HepG2 (cell line): ENCODE measurements around the gene PGPEP1. TPM values are rescaled to one million over a fixed set of nuclear protein-coding genes. Genes with fewer than 3 reads are reported as not detected.

Experiments used
- KDM2A ChIP-seq: sonication (generic); formaldehyde crosslinking; IDR thresholded peaks from 2 replicates; pipeline ENCODE4 v1.4.0; 2020; ENCODE audit warnings: low read depth, missing genetic modification reagents, borderline replicate concordance
- KLF12 ChIP-seq: sonication (generic); formaldehyde crosslinking; IDR thresholded peaks from 2 replicates; pipeline ENCODE4 v1.4.0; 2020; ENCODE audit warnings: missing genetic modification reagents, borderline replicate concordance
- RBM22 ChIP-seq: fragments of 200-400 bp; formaldehyde crosslinking; optimal IDR thresholded peaks from 2 replicates; pipeline ENCODE3; 2017; ENCODE audit warnings: mild to moderate bottlenecking, low read length, moderate library complexity
- SOX13 ChIP-seq, 3 experiments: fragments of 450-650 bp in 1 of 3; sonication (generic) in 1 of 3; formaldehyde crosslinking in 1 of 3; IDR thresholded peaks in 2 of 3; conservative IDR thresholded peaks in 1 of 3; 2 replicates each; pipeline versions ENCODE4 v1.5.0 to v1.6.1; 2016 to 2020; ENCODE audit warnings: antibody characterized with exemption in 1 of 3, mild to moderate bottlenecking in 1 of 3, missing compliant biosample characterization in 1 of 3, missing genetic modification reagents in 1 of 3, moderate library complexity in 1 of 3
- SP5 ChIP-seq: IDR thresholded peaks from 2 replicates; pipeline ENCODE4 v1.6.1; 2016; ENCODE audit warnings: low read depth, borderline replicate concordance
- ZNF367 ChIP-seq: sonication (generic); formaldehyde crosslinking; IDR thresholded peaks from 2 replicates; pipeline ENCODE4 v1.4.0; 2020; ENCODE audit warnings: missing genetic modification reagents, borderline replicate concordance
- ZNF468 ChIP-seq: sonication (generic); formaldehyde crosslinking; IDR thresholded peaks from 2 replicates; pipeline ENCODE4 v1.8.0; 2022; ENCODE audit warnings: mild to moderate bottlenecking, moderate library complexity, missing genetic modification reagents
- ZNF605 ChIP-seq: sonication (generic); formaldehyde crosslinking; IDR thresholded peaks from 2 replicates; pipeline ENCODE4 v1.8.0; 2022; ENCODE audit warnings: mild to moderate bottlenecking, missing genetic modification reagents
- polyA plus RNA-seq, 8 experiments: library from polyadenylated mRNA; depleted of rRNA in 3 of 8; stranded (reverse) in 7 of 8; unstranded in 1 of 8; fragments of >200 nt; fragmentation: Illumina TruSeq in 4 of 8; extraction: Trizol in 4 of 8; gene quantifications; 2 replicates each; pipeline versions ENCODE4 v1.2.1 to v1.2.3, GENCODE V29; 2011 to 2016; ENCODE audit warnings: low read depth in 4 of 8, missing spikeins in 1 of 8, mixed read lengths in 1 of 8; ENCODE audit not compliant: insufficient read depth in 1 of 8
- total RNA-seq, 5 experiments: library from RNA; depleted of rRNA; stranded (reverse); fragments of >200 nt; fragmentation: Illumina TruSeq; extraction: Trizol; gene quantifications; 2 replicates each; pipeline ENCODE4 v1.2.3, GENCODE V29; 2016; ENCODE audit warnings: low read depth in 1 of 5
- TF ChIP-seq, protein P1 (sequence below): sonication (generic); formaldehyde crosslinking; IDR thresholded peaks from 2 replicates; pipeline ENCODE4 v1.4.0; 2020; ENCODE audit warnings: missing genetic modification reagents
- TF ChIP-seq, protein P2 (sequence below): sonication (generic); formaldehyde crosslinking; IDR thresholded peaks from 2 replicates; pipeline ENCODE4 v1.8.0; 2022; ENCODE audit warnings: mild to moderate bottlenecking, missing genetic modification reagents, borderline replicate concordance
- TF ChIP-seq, protein P3 (sequence below): sonication (generic); formaldehyde crosslinking; IDR thresholded peaks from 2 replicates; pipeline ENCODE4 v1.9.0; 2021; ENCODE audit warnings: missing genetic modification reagents, borderline replicate concordance
- TF ChIP-seq, protein P4 (sequence below): sonication (generic); formaldehyde crosslinking; IDR thresholded peaks from 2 replicates; pipeline ENCODE4 v1.5.1; 2020; ENCODE audit warnings: mild to moderate bottlenecking, missing genetic modification reagents, moderate library complexity

Gene PGPEP1
- total and polyA plus RNA-seq, 2 of the 13 experiments (the other 11 are each of a cell fraction or from before 2014, with no cell fraction given) = 53.1 to 56.6 TPM

DNA sequence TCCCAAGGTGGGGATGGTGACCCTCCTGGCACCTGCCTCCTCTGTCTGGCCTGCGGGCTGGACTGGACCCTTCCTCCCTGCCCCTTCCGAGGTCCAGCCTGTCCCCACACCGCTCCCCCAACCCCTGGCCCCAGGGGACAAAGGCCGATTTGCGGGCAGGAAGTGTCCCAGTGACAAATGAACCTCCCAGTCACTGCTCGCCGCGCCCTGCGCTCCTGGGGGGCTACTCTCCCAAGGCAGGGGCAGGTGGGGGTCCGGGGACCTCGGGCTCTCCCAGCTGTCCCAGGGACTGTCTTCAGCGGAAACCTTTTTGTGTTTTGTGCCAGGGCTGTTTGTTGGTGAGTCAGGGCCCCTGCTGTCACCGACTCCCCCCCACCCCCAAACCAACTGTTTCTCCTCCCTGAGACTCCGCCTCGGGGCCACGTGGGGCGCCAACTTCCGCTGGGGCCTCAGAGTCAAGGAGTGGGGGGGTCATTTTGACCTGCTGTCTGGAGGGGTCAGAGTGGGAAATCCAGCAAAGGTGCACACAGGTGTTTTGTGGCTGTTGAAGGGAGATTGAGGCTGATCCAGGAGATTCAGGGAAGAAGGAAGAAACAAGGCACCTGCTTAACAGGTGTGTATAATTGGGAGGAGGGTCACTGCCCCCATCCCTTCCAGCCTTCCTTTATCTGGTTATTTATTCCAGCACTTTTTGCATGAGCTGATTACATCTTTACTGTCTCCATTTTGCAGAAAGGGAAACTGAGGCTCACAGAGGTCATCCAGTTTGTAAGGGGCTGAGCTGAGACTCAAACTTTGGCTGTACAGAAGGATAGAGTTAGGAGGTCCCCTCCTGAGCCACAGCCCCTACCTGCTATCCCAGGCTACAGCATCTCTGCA, 831 bp downstream of the PGPEP1 start (continued):
- TF ChIP-seq, protein P1, sequence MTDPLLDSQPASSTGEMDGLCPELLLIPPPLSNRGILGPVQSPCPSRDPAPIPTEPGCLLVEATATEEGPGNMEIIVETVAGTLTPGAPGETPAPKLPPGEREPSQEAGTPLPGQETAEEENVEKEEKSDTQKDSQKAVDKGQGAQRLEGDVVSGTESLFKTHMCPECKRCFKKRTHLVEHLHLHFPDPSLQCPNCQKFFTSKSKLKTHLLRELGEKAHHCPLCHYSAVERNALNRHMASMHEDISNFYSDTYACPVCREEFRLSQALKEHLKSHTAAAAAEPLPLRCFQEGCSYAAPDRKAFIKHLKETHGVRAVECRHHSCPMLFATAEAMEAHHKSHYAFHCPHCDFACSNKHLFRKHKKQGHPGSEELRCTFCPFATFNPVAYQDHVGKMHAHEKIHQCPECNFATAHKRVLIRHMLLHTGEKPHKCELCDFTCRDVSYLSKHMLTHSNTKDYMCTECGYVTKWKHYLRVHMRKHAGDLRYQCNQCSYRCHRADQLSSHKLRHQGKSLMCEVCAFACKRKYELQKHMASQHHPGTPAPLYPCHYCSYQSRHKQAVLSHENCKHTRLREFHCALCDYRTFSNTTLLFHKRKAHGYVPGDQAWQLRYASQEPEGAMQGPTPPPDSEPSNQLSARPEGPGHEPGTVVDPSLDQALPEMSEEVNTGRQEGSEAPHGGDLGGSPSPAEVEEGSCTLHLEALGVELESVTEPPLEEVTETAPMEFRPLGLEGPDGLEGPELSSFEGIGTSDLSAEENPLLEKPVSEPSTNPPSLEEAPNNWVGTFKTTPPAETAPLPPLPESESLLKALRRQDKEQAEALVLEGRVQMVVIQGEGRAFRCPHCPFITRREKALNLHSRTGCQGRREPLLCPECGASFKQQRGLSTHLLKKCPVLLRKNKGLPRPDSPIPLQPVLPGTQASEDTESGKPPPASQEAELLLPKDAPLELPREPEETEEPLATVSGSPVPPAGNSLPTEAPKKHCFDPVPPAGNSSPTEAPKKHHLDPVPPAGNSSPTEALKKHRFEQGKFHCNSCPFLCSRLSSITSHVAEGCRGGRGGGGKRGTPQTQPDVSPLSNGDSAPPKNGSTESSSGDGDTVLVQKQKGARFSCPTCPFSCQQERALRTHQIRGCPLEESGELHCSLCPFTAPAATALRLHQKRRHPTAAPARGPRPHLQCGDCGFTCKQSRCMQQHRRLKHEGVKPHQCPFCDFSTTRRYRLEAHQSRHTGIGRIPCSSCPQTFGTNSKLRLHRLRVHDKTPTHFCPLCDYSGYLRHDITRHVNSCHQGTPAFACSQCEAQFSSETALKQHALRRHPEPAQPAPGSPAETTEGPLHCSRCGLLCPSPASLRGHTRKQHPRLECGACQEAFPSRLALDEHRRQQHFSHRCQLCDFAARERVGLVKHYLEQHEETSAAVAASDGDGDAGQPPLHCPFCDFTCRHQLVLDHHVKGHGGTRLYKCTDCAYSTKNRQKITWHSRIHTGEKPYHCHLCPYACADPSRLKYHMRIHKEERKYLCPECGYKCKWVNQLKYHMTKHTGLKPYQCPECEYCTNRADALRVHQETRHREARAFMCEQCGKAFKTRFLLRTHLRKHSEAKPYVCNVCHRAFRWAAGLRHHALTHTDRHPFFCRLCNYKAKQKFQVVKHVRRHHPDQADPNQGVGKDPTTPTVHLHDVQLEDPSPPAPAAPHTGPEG (CRISPR knock-in tag) = no peak
- TF ChIP-seq, protein P2, sequence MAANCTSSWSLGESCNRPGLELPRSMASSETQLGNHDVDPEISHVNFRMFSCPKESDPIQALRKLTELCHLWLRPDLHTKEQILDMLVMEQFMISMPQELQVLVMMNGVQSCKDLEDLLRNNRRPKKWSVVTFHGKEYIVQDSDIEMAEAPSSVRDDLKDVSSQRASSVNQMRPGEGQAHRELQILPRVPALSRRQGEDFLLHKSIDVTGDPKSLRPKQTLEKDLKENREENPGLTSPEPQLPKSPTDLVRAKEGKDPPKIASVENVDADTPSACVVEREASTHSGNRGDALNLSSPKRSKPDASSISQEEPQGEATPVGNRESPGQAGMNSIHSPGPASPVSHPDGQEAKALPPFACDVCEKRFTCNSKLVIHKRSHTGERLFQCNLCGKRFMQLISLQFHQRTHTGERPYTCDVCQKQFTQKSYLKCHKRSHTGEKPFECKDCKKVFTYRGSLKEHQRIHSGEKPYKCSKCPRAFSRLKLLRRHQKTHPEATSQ (CRISPR knock-in tag) = peak; percentile 51; the same call in 1 of the 2 replicates
- TF ChIP-seq SOX13 (IDR thresholded peaks at IDR 0.05) (no peak), SOX13 (CRISPR knock-in tag; conservative IDR thresholded peaks at IDR 0.05 in 1 of 2, IDR thresholded peaks at IDR 0.05 in 1 of 2) (peak in 1 of 2 experiments; percentile 27; a peak in 1 of 4 replicates), ZNF367 (CRISPR knock-in tag) (no peak), ZNF468 (no peak), RBM22 (no peak), SP5 (CRISPR knock-in tag) (peak; percentile 57; the same call in 1 of the 2 replicates), KLF12 (no peak; the same call in 1 of the 2 replicates), ZNF605 (CRISPR knock-in tag) (no peak), KDM2A (CRISPR knock-in tag) (peak; percentile 72)
- TF ChIP-seq, protein P3, sequence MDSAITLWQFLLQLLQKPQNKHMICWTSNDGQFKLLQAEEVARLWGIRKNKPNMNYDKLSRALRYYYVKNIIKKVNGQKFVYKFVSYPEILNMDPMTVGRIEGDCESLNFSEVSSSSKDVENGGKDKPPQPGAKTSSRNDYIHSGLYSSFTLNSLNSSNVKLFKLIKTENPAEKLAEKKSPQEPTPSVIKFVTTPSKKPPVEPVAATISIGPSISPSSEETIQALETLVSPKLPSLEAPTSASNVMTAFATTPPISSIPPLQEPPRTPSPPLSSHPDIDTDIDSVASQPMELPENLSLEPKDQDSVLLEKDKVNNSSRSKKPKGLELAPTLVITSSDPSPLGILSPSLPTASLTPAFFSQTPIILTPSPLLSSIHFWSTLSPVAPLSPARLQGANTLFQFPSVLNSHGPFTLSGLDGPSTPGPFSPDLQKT (CRISPR knock-in tag) = no peak
- TF ChIP-seq, protein P4, sequence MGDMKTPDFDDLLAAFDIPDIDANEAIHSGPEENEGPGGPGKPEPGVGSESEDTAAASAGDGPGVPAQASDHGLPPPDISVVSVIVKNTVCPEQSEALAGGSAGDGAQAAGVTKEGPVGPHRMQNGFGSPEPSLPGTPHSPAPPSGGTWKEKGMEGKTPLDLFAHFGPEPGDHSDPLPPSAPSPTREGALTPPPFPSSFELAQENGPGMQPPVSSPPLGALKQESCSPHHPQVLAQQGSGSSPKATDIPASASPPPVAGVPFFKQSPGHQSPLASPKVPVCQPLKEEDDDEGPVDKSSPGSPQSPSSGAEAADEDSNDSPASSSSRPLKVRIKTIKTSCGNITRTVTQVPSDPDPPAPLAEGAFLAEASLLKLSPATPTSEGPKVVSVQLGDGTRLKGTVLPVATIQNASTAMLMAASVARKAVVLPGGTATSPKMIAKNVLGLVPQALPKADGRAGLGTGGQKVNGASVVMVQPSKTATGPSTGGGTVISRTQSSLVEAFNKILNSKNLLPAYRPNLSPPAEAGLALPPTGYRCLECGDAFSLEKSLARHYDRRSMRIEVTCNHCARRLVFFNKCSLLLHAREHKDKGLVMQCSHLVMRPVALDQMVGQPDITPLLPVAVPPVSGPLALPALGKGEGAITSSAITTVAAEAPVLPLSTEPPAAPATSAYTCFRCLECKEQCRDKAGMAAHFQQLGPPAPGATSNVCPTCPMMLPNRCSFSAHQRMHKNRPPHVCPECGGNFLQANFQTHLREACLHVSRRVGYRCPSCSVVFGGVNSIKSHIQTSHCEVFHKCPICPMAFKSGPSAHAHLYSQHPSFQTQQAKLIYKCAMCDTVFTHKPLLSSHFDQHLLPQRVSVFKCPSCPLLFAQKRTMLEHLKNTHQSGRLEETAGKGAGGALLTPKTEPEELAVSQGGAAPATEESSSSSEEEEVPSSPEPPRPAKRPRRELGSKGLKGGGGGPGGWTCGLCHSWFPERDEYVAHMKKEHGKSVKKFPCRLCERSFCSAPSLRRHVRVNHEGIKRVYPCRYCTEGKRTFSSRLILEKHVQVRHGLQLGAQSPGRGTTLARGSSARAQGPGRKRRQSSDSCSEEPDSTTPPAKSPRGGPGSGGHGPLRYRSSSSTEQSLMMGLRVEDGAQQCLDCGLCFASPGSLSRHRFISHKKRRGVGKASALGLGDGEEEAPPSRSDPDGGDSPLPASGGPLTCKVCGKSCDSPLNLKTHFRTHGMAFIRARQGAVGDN (CRISPR knock-in tag) = peak; percentile 85
